Smooth muscle cell (in vitro differentiated cells): Measurements from ENCODE around the gene PTPN14. TPM values are rescaled to one million over a fixed set of nuclear protein-coding genes. Genes with fewer than 3 reads are reported as not detected.

ENCODE experiments used
- DNase-seq: peaks from one replicate; lab custom pipeline; 2025; ENCODE audit not compliant: unreplicated experiment; lab: John Stamatoyannopoulos, UW
- H2AFZ ChIP-seq: fragments of 200-600 bp; sonication (generic); 2 replicates; pipeline ENCODE4 v1.6.0; 2016; ENCODE audit warnings: antibody characterized with exemption, low read depth, mild to moderate bottlenecking
- H3F3A ChIP-seq: fragments of 200-600 bp; sonication (generic); 2 replicates; pipeline ENCODE4 v1.6.0; 2017; ENCODE audit warnings: antibody characterized with exemption, low read depth
- H3K27ac ChIP-seq: fragments of 200-600 bp; sonication (generic); 2 replicates; pipeline ENCODE4 v1.5.1; 2016; ENCODE audit warnings: low read depth, mild to moderate bottlenecking
- H3K27me3 ChIP-seq: fragments of 200-600 bp; sonication (generic); 2 replicates; pipeline ENCODE4 v1.6.1; 2016; ENCODE audit warnings: low read depth, mild to moderate bottlenecking
- H3K36me3 ChIP-seq: fragments of 200-600 bp; sonication (generic); 2 replicates; pipeline ENCODE4 v1.5.1; 2016; ENCODE audit warnings: low read depth
- H3K4me1 ChIP-seq: fragments of 200-600 bp; sonication (generic); 2 replicates; pipeline ENCODE4 v1.5.1; 2016; ENCODE audit warnings: low read depth
- H3K4me2 ChIP-seq: fragments of 200-600 bp; sonication (generic); 2 replicates; pipeline ENCODE4 v1.6.0; 2016; ENCODE audit warnings: mild to moderate bottlenecking
- H3K4me3 ChIP-seq: fragments of 200-600 bp; sonication (generic); 2 replicates; pipeline ENCODE4 v1.5.1; 2016; ENCODE audit warnings: mild to moderate bottlenecking
- H3K79me2 ChIP-seq: fragments of 200-600 bp; sonication (generic); 2 replicates; pipeline ENCODE4 v1.6.0; 2016; ENCODE audit warnings: low read depth, mild to moderate bottlenecking
- H3K9ac ChIP-seq: fragments of 200-600 bp; sonication (generic); 2 replicates; pipeline ENCODE4 v1.6.0; 2016; ENCODE audit warnings: low read depth
- H3K9me3 ChIP-seq: fragments of 200-600 bp; sonication (generic); replicated peaks from 2 replicates; pipeline ENCODE4 v1.5.1; 2016; ENCODE audit warnings: low read depth
- H4K20me1 ChIP-seq: fragments of 200-600 bp; sonication (generic); 2 replicates; pipeline ENCODE4 v1.6.0; 2016; ENCODE audit warnings: low read depth
- CTCF ChIP-seq: fragments of 200-600 bp; sonication (generic); IDR thresholded peaks from 2 replicates; pipeline ENCODE4 v1.5.1; 2017; ENCODE audit warnings: borderline replicate concordance, mild to moderate bottlenecking, antibody characterized with exemption; ENCODE audit not compliant: insufficient read depth, poor library complexity, severe bottlenecking
- WGBS: methylation state at CpG from one replicate; pipeline ENCODE4 v1.1.7; 2016; ENCODE audit warnings: low lambda C conversion rate; 5-methylcytosine and 5-hydroxymethylcytosine counted together
- polyA plus RNA-seq: library from polyadenylated mRNA; unstranded; fragments of >200 nt; fragmentation: Nextera tagmentation; extraction: Ambion mirVana; gene quantifications from 2 replicates; pipeline ENCODE4 v1.2.1, GENCODE V29; 2016
- total RNA-seq: library from RNA; depleted of rRNA; stranded (reverse); fragments of >200 nt; gene quantifications from 2 replicates; pipeline ENCODE4 v1.2.3, GENCODE V29; 2014

Gene PTPN14
- total and polyA plus RNA-seq, 2 experiments from 2014 or later = 13.7 to 28.6 TPM

- H4K20me1 ChIP-seq = no peaks in the 10 kb centered on the region
- no peak overlapping the region for H3K4me3 ChIP-seq
- H3K79me2 ChIP-seq = no peaks in the 10 kb centered on the region
- H3K36me3 ChIP-seq = no peaks in the 10 kb centered on the region
- H2AFZ ChIP-seq = no peak overlapping the region
- no peaks in the 10 kb centered on the region for H3K9me3 ChIP-seq
- peaks cover 3% of the 10 kb centered on the region for H3K4me1 ChIP-seq
- peak overlapping the region; percentile 5 for H3K4me2 ChIP-seq
- no peaks in the 10 kb centered on the region for H3K27me3 ChIP-seq
- peak overlapping the region; percentile 53 for H3K27ac ChIP-seq
- no peak overlapping the region for H3K9ac ChIP-seq
- WGBS = 38% methylated on average over 2 of the region's 2 CpGs
- DNase-seq = no peak
- TF ChIP-seq CTCF = no peak
- no peaks in the 10 kb centered on the region for H3F3A ChIP-seq
Observed at GRCh38 chr1:214570442-214570841, 19.0 kb upstream of the PTPN14 start.

- Histone ChIP-seq H3K4me2 (no peak overlapping the region), H2AFZ (no peak overlapping the region), H4K20me1 (no peaks in the 10 kb centered on the region), H3F3A (no peaks in the 10 kb centered on the region), H3K9ac (no peak overlapping the region), H3K79me2 (no peaks in the 10 kb centered on the region), H3K27ac (peak overlapping the region; percentile 53), H3K4me1 (peaks cover 3% of the 10 kb centered on the region), H3K36me3 (no peaks in the 10 kb centered on the region), H3K27me3 (no peaks in the 10 kb centered on the region), H3K9me3 (no peaks in the 10 kb centered on the region), H3K4me3 (no peak overlapping the region)
- no peak for DNase-seq
- 82% methylated on average over 2 of the region's 2 CpGs for WGBS
- no peak for TF ChIP-seq CTCF
Observed at GRCh38 chr1:214569357-214570004, 18.1 kb upstream of the PTPN14 start.

- Histone ChIP-seq H3K79me2 (no peaks in the 10 kb centered on the region), H3K9ac (no peak overlapping the region), H3K4me2 (no peak overlapping the region), H3K27me3 (no peaks in the 10 kb centered on the region), H3K4me3 (no peak overlapping the region), H3K9me3 (no peaks in the 10 kb centered on the region), H3F3A (no peaks in the 10 kb centered on the region), H4K20me1 (no peaks in the 10 kb centered on the region), H2AFZ (no peak overlapping the region), H3K36me3 (no peaks in the 10 kb centered on the region), H3K4me1 (peaks cover 3% of the 10 kb centered on the region), H3K27ac (no peak overlapping the region)
- 82% methylated on average over 4 of the region's 4 CpGs for WGBS
- TF ChIP-seq CTCF = no peak
- no peak for DNase-seq
Observed at GRCh38 chr1:214568328-214568727, 16.9 kb upstream of the PTPN14 start.

GRCh38 chr1:214567481-214567980 is 16.1 kb upstream of the PTPN14 start:
- Histone ChIP-seq H3K27me3 (no peaks in the 10 kb centered on the region), H3K9ac (no peak overlapping the region), H3K4me2 (no peak overlapping the region), H2AFZ (no peak overlapping the region), H4K20me1 (no peaks in the 10 kb centered on the region), H3K4me1 (peaks cover 3% of the 10 kb centered on the region), H3K79me2 (no peaks in the 10 kb centered on the region), H3K9me3 (no peaks in the 10 kb centered on the region), H3F3A (no peaks in the 10 kb centered on the region), H3K4me3 (no peak overlapping the region), H3K27ac (peak overlapping the region; percentile 20), H3K36me3 (no peaks in the 10 kb centered on the region)
- WGBS = 76% methylated on average over 2 of the region's 2 CpGs
- TF ChIP-seq CTCF = no peak
- no peak for DNase-seq
